Kidney (tissue), 14 donors: ENCODE data around the gene ENPP1. TPM values are rescaled to one million over a fixed set of nuclear protein-coding genes. Genes with fewer than 3 reads are reported as not detected.

Experiments
- DNase-seq, 5 donors: peaks; one replicate each; pipeline ENCODE4 v3.0.0-alpha.2; 2013 to 2020
- FAIRE-seq: peaks from 2 replicates; lab custom pipeline; 2012; peaks lifted over from hg19 to GRCh38; lab: Jason Lieb, UNC
- H3K27ac ChIP-seq, 2 donors: one replicate each; pipeline ENCODE4 v1.7.0; 2013; ENCODE audit warnings: low read depth in 2 of 2, low read length in 2 of 2, inconsistent platforms in 1 of 2
- H3K27me3 ChIP-seq: one replicate; pipeline ENCODE4 v1.7.1; 2013; ENCODE audit warnings: low read length, inconsistent platforms; ENCODE audit not compliant: control insufficient read depth, insufficient read depth
- H3K36me3 ChIP-seq, 3 donors: one replicate each; pipeline versions ENCODE4 v1.7.0 to v1.7.1; 2013; ENCODE audit warnings: low read length in 3 of 3, control low read depth in 1 of 3, inconsistent platforms in 1 of 3; ENCODE audit not compliant: insufficient read depth in 3 of 3, control insufficient read depth in 2 of 3
- H3K4me1 ChIP-seq, 3 donors: one replicate each; pipeline versions ENCODE4 v1.7.0 to v1.7.1; 2013; ENCODE audit warnings: low read length in 3 of 3, inconsistent platforms in 1 of 3, low read depth in 1 of 3; ENCODE audit not compliant: control insufficient read depth in 2 of 3, insufficient read depth in 2 of 3
- H3K4me3 ChIP-seq, 3 donors: one replicate each; pipeline versions ENCODE4 v1.7.0 to v1.8.1; 2013; ENCODE audit warnings: low read length in 3 of 3, control low read depth in 1 of 3, inconsistent platforms in 1 of 3
- H3K9ac ChIP-seq, 3 donors: one replicate each; pipeline versions ENCODE4 v1.7.0 to v1.7.1; 2013; ENCODE audit warnings: low read length in 3 of 3, control low read depth in 1 of 3, inconsistent platforms in 1 of 3
- H3K9me3 ChIP-seq, 3 donors: one replicate each; pipeline versions ENCODE4 v1.7.0 to v1.7.1; 2013; ENCODE audit warnings: low read length in 3 of 3, control low read depth in 1 of 3, inconsistent platforms in 1 of 3; ENCODE audit not compliant: control insufficient read depth in 2 of 3, insufficient read depth in 1 of 3
- intact Hi-C: fragments of 100-400 bp; cut with DNase I; formaldehyde crosslinking; loops from one replicate; pipeline ENCODE4 v1.11.1; 2022
- polyA plus RNA-seq: library from polyadenylated mRNA; stranded (reverse); fragments of 350-450 nt; fragmentation: Illumina TruSeq; extraction: RNeasy Lipid Tissue Mini Kit (QIAGEN cat#74804); gene quantifications from one replicate; pipeline ENCODE4 v1.2.3, GENCODE V29; 2014; ENCODE audit warnings: low read depth, low replicate concordance; ENCODE audit not compliant: insufficient read depth
- total RNA-seq: library from RNA; stranded (reverse); fragmentation: NEBNext Ultra II Directional; extraction: Animal tissue kit (Norgen Biotek cat#: 25700); gene quantifications from one replicate; pipeline ENCODE4 v1.2.1, GENCODE V29; 2021
- TF ChIP-seq, protein P1 (sequence below): IDR thresholded peaks from 3 replicates; pipeline ENCODE4 v1.5.1; 2012; ENCODE audit warnings: mild to moderate bottlenecking, moderate library complexity, borderline replicate concordance; ENCODE audit not compliant: insufficient read depth; ENCODE audit errors: extremely low read depth
- donor health status: control.
- donor health status: control.
- donor health status: control.
- donor health status: control.
- donor health status: control.
- donor health status: DM: yes; HTN: yes; CAD: no.
- donor health status: Normal renal cell carcinoma (clear cell type).

The ENPP1 gene
- total and polyA plus RNA-seq, 2 donors from 2014 or later, result 3.7 to 6.5 TPM

GRCh38 chr6:131808460-131809269, 845 bp downstream of the ENPP1 start:
- peaks cover 0 to 4% (median 2%) of the 10 kb centered on the region in 3 donors for H3K4me1 ChIP-seq
- no peaks in the 10 kb centered on the region for H3K9me3 ChIP-seq
- H3K4me3 ChIP-seq, result peak overlapping the region; percentile 43 to 79 (median 59)
- no peaks in the 10 kb centered on the region for H3K36me3 ChIP-seq
- no peaks in the 10 kb centered on the region for H3K27me3 ChIP-seq
- TF ChIP-seq, protein P1, sequence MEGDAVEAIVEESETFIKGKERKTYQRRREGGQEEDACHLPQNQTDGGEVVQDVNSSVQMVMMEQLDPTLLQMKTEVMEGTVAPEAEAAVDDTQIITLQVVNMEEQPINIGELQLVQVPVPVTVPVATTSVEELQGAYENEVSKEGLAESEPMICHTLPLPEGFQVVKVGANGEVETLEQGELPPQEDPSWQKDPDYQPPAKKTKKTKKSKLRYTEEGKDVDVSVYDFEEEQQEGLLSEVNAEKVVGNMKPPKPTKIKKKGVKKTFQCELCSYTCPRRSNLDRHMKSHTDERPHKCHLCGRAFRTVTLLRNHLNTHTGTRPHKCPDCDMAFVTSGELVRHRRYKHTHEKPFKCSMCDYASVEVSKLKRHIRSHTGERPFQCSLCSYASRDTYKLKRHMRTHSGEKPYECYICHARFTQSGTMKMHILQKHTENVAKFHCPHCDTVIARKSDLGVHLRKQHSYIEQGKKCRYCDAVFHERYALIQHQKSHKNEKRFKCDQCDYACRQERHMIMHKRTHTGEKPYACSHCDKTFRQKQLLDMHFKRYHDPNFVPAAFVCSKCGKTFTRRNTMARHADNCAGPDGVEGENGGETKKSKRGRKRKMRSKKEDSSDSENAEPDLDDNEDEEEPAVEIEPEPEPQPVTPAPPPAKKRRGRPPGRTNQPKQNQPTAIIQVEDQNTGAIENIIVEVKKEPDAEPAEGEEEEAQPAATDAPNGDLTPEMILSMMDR, result no peak
- DNase-seq (no peak), FAIRE-seq (no peak)
- peak overlapping the region in 1 of 3 donors; percentile 8 for H3K9ac ChIP-seq
- intact Hi-C loops, result no loop called here
- peak overlapping the region in 1 of 2 donors; percentile 48 for H3K27ac ChIP-seq

DNA sequence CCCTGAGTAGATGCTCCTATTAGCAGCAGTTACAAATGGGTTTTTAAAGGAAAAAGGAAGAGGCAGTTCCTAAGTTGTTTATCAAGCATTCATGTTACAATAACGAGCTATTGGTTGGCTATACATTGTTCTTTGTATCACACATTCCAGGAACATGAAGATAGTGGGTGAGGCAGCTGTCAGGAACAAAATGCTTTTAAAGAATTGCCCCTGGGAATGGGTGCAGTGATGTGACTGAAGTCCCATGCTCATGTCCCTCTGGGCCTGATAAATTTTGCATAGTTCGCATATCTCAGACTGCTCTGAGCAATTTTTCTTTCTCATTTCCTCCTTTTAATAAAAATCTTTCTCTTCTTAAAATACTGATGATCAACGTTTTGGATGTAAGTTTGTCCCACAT, 3.7 kb downstream of the ENPP1 start:
- H3K4me3 ChIP-seq, result no peak overlapping the region
- FAIRE-seq (no peak), DNase-seq (no peak)
- H3K27ac ChIP-seq, result no peak overlapping the region
- no peaks in the 10 kb centered on the region for H3K9me3 ChIP-seq
- TF ChIP-seq, protein P1, result no peak
- no peaks in the 10 kb centered on the region for H3K36me3 ChIP-seq
- no peak overlapping the region for H3K9ac ChIP-seq
- intact Hi-C loops, result no loop called here
- H3K4me1 ChIP-seq, result peaks cover 0 to 4% (median 2%) of the 10 kb centered on the region in 3 donors
- H3K27me3 ChIP-seq, result no peaks in the 10 kb centered on the region

DNA sequence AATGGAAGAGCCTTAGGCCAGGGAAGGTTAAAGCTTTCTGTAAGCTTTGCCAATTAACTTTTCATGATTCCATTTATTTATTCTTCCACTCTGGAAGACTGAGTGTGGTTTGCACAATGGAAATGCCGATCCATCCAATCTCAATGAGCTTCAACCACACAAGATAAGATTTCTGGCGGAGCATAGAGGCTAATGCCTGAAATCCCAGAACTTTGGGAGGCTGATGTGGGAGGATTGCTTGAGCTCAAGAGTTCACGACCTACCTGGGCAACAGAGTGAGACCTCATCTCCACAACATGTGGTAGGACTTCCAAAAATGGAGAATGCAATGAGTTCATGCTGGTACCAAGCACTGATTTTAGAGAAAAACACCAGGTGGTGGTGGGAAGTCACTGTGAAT, 6.2 kb downstream of the ENPP1 start:
- DNase-seq (no peak), FAIRE-seq (no peak)
- H3K4me3 ChIP-seq, result no peak overlapping the region
- TF ChIP-seq, protein P1, result no peak
- no peak overlapping the region for H3K27ac ChIP-seq
- no peaks in the 10 kb centered on the region for H3K9me3 ChIP-seq
- no peaks in the 10 kb centered on the region for H3K27me3 ChIP-seq
- H3K36me3 ChIP-seq, result no peaks in the 10 kb centered on the region
- intact Hi-C loops, result no loop called here
- no peak overlapping the region for H3K9ac ChIP-seq
- H3K4me1 ChIP-seq, result peaks cover 0 to 2% (median 0%) of the 10 kb centered on the region in 3 donors
